RPMI7951 (cell line): ENCODE data around the gene OSBPL9. TPM values are rescaled to one million over a fixed set of nuclear protein-coding genes. Genes with fewer than 3 reads are reported as not detected.

Source experiments
- DNase-seq: peaks from one replicate; pipeline ENCODE4 v3.0.0-alpha.2; 2012; ENCODE audit warnings: low read depth
- total RNA-seq: library from RNA; depleted of rRNA; stranded (reverse); fragments of >200 nt; shearing (Covaris generic); gene quantifications from 2 replicates; pipeline ENCODE4 v1.2.3, GENCODE V29; 2014; rRNA removed

Gene OSBPL9, protein sequence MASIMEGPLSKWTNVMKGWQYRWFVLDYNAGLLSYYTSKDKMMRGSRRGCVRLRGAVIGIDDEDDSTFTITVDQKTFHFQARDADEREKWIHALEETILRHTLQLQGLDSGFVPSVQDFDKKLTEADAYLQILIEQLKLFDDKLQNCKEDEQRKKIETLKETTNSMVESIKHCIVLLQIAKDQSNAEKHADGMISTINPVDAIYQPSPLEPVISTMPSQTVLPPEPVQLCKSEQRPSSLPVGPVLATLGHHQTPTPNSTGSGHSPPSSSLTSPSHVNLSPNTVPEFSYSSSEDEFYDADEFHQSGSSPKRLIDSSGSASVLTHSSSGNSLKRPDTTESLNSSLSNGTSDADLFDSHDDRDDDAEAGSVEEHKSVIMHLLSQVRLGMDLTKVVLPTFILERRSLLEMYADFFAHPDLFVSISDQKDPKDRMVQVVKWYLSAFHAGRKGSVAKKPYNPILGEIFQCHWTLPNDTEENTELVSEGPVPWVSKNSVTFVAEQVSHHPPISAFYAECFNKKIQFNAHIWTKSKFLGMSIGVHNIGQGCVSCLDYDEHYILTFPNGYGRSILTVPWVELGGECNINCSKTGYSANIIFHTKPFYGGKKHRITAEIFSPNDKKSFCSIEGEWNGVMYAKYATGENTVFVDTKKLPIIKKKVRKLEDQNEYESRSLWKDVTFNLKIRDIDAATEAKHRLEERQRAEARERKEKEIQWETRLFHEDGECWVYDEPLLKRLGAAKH
- 88.2 and 101 TPM in 2 replicates for total RNA-seq

DNA sequence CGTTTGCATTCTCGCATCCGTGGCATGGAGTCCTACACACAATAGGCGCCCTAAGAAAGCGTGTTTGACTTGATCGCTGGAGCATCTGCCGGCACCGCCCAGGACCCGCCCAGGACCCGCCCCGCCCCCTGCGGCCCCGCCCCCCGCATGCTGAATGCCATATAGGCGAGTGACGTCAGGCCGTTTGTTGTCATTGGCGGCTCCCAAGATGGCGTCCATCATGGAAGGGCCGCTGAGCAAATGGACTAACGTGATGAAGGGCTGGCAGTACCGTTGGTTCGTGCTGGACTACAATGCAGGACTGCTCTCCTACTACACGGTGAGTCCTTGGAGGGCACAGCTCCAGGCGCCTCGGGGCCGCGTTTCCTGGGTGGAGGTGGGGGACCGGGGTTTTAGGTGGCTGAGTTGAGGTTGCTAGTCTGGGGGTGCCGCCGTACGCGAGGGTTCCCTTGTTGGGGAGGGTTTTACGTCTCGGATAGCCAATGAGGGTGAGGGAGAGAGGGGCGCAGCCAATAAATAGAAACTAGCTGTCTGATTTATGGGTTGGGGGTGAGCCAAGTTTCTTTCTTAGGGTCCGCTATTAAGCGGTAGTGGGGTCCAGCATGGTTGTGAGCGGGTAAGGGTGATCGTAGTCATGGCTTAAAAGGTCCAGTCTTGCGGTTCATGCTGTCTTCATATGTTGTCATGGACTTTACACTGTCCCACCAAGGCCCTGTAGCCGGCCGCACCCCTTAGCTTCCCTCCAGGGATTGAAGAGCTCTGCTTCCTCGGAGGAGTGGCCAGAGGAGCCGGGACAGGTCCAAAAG lies at the start of gene OSBPL9:
Gene OSBPL9, plus strand, starts transcription at position 190 of the 806 bp plus-strand sequence. Its CDS starts 19 bp downstream, at position 209.
- peak; percentile 89 for DNase-seq

DNA sequence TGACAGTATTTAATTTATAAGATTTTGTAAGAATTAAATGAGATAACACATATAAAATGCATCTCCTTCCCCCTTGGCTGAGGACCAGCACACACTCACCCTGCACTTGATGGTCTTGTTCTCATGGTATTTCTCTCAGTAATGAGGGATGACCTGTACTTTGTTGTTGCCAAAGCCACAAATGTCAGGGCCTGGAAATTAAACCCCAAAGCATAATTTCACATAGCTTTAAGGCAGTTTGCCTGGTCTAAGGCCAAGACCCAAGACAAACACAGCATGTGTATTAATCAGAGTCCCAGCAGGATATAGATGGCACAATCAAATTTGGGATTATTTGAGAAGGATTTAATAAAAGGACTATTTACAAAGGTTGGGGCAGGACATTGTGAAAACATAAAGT lies 49.2 kb upstream of the OSBPL9 start:
- peak; percentile 90 for DNase-seq

DNA sequence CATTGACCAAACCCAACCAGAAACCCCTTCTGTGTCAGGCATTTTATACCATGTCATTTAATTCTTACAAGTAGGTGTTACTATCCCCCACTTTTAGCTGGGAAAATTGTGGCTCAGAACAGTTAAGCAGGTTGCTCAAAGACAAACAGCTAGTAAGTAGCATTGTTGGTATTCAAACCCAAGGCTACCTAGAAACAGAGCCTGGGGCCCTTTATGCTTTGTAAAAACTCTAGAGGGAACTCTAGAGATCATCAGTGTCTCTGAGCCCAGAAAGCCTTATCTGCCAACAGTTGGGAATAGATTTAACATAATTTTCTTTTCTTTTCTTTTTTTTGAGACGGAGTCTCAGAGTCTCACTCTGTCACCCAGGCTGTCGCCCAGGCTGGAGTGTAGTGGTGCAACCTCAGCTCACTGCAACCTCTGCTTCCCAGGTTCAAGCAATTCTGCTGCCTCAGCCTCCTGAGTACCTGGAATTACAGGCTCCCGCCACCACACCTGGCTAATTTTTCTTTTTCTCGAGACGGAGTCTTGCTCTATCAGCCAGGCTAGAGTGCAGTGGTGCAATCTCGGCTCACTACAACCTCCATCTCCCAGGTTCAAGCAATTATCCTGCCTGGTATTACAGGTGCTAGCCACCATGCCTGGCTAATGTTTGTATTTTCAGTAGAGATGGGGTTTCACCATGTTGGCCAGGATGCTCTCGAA lies 48.5 kb upstream of the OSBPL9 start:
- no peak for DNase-seq

DNA sequence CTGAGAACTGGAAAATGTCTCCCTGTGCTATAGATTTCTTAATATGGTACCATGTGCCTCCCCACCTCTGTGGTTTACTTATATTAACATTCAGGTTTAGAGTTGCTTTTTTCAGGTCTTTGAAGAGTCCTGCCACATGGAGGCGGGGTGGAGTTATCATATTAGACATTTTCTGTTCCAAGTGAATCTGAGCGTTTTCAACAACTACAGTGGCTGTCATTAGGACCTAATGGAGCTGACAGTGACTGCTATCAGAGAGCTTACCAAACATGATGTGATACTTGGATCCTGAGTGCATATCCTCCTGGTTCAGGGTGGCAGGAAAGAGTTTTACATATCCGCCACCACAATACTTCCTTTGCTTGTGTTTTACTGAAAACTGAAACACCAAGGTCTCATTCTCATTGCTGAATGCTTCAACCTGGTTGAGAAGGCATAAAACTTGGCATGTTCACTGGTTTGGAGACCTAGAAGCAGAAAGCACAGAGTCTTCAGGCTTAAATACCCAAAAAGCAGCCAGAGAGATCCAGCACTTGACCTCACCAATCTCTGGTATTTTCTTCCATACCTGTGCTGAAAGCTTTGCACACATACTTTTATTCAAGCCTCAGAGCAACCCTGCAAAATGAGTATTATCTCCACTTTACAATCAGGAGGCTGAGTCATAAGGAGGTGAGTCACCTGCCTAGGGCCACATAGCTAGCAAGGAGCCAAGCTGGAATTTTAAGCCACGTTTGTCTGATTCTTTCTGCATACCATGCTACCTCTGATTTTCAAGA lies 47.4 kb upstream of the OSBPL9 start:
- DNase-seq = peak; percentile 92

DNA sequence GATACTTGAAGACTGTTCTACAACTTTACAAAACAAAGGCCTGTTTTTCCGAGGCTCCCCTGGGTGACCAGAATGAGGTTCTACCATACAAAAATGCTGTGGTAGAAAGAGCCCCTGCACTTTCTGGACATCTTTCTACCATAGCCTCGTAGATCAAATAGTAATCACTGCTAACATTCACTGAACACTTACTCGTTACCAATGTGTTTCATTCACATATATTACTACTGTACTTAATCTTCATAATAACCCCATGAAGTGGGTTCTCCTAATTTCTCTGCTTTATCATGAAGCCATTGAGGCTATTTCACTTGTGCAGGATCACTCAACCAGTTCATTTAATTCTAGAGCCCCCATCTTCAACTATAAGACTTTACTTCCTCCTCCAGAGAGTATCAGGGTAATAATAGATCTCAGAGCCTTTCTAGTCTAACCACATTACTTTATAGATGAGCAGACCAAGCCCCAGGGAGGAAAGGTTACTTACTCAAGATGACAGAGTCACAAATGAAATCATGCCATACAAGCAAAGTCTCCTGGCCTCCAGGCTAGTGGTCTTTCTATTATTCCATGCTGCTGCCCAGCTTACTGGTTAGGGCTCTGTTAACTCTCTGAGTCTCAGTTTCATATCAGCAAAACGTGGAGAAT lies 46.7 kb upstream of the OSBPL9 start:
- DNase-seq = peak; percentile 62

DNA sequence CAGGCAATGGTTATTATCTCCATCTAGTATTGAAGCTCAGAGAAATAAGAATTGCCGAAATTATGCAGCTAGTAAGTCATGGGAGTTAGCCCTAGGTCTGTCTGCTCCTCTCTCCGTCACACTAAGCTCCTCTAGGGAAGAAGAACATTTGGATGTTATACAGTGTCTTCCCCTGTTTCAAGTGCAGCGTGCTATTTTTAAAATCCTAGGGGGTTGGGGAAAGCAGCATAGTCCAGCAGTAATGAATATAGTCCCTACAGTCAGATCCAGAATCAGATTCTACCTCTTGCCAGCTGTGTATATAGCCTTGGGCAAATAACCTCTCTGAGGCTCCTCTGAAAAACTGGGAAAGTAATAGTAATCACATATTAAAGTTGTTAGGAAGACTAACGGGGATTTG lies 44.5 kb upstream of the OSBPL9 start:
- no peak for DNase-seq

DNA sequence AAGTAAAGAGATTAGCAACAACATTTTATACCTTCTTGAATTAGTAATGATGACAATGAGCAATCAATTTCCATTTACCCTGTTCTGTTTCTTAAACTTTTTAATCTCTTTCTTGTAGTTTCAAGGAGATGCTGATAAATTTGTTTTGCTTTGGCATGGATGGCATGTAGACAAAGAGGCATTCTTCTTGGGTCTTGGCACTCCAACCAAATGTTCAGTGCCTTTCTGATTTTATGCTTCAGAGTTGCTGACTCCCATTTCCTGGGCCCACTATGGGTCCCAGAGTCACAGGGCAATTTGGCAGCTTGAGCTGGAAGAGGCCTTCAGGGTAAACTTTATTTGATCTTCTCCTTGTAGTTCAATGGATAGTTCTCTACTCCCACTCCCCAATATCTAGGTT lies 42.1 kb upstream of the OSBPL9 start:
- peak; percentile 29 for DNase-seq

DNA sequence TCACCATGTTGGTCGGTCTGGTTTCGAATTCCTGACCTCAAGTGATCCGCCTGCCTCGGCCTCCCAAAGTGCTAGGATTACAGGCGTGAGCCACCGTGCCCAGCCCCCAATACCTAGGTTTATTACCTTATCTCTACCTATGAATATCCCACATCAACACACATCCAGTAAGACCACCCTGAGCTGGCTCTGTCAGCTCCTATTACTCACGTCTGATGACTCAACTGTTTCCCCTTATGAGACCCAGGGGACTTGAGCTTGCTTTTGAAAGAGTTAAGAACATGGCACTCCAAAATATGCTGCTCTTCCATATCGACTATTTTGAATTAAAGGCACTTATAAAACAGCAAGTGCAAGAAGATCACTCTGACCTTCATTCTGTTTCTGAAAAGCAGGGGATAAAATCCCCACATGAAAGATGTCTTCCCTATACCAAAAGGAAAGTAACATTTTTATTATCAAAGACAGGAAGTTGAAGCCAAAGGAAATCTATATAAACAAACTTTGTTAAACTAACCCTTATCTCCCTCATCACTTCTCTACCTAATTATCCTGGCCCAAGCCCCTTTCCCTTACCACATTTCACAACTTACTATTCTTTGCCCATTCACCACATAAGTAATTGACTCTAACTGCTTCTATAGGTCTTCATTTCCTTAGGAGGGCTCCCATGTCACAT lies 41.3 kb upstream of the OSBPL9 start:
- DNase-seq = peak; percentile 76

DNA sequence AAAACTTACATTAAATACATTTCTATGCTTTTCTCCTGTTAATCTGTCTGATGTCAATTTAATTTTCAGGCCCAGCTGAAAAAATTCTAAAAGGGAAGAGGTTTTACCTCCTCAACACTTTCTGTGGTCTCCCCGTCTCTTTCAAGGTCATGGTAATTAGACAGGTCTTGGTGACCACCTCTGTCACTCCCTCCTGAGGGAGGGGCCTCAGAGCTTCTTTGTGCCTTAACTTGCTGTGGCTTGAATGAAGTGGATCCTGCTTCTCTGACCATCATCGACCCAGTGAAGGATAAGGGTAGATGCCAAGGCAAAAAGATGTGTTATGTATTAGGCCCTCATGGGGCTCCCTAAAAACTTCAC lies 40.8 kb upstream of the OSBPL9 start:
- DNase-seq = no peak

DNA sequence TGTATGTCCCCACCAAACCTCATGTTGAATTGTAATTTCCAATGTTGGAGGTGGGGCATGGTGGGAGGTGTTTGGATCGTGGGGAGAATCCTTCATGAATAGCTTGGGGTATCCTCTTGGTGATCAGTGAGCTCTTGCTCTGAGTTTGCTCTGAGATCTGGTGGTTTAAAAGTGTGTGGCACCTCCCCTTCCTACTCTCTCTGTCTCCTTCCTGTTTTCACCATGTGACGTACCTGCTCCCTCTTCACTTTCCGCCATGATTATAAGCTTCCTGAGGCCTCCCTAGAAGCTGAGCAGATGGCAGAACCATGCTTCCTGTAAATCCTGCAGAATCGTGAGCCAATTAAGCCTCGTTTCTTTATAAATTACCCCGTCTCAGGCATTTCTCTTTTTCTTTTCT lies 40.0 kb upstream of the OSBPL9 start:
- no peak for DNase-seq

DNA sequence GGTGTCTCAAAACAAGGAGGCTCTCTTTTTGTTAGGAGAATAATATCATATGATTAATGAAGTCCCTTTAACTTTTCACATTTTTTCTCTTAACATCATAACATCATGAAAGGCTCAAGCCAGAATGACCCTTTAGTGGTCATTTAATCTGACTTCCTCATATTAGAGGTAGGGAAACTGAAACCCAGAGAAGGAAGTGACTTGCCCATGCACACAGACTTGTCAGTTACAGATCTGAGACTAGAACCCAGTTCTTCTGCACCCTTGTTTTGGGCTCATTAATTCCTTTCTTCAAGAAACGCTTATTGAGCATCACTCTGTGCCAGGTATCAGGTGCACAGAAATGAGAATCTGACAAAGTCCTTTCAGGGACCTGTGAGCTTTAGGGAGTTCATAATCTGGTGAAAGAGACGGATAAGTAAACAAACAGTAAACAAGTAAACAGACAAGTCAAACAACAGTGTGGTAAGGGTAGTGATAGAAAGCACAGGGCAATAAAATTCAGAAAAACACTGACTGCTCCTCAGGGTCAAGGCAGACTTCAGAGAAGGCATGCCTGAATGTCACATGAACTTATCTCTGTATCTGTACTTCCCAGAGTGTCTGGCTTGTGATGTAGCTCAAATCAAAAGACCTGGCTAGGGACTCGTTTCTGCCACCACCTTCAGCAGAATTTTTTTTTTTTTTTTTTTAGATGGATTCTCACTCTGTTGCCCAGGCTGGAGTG lies 38.3 kb upstream of the OSBPL9 start:
- no peak for DNase-seq

DNA sequence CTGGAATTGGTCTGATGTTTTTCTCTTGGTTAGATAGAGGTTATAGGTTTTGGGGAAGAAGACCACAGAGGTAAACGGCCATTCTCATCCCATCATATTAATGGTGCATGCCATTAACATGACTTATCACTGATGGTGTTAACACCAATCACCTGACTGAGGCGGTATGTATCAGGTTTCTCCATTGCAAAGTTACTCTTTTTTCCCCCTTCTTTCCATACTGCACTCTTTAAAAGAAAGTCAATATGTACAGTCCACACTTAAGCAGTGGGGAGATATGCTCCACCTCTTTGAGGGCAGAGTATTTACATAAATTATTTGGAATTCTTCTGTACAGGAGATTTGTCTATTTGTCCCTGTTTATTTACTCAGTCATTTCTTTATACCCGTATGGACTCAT lies 35.7 kb upstream of the OSBPL9 start:
- DNase-seq = no peak

DNA sequence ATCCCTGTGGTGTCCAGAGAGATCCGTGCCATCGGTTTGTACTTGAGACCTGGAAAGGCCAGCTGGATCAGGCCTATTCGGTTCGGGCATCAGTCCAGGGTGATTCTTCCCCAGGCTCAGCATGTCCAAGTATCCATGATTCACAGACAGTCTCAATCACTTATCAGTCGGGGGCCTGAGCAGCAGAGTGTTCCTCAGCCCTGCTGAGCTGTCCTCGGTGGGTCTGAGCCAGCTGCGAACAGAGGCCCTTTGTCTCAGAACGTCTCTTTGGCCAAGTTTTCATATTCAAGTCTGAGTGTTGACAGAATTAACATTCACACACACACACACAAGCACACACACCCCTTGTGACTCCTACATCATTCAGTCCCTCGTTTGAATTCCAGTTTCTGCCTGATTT lies 33.4 kb upstream of the OSBPL9 start:
- peak; percentile 84 for DNase-seq

DNA sequence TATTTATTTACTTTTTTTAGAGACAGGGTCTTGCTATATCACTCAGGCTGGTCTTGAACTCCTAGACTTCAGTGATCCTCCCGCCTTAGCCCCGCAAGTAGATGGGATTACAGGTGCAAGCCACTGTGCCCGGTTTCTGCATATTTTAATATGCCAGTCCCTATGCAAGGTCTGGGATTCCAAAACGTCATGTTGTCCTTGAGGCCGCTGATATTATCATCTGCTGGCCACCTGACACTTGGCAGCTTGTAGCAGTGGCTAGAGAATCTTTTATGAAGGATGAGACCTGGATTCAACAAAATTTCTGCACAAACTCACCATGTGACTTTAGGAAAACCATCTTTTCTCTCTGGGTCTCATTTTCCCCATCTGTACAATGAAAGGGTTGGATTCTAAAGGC lies 32.9 kb upstream of the OSBPL9 start:
- DNase-seq = no peak

DNA sequence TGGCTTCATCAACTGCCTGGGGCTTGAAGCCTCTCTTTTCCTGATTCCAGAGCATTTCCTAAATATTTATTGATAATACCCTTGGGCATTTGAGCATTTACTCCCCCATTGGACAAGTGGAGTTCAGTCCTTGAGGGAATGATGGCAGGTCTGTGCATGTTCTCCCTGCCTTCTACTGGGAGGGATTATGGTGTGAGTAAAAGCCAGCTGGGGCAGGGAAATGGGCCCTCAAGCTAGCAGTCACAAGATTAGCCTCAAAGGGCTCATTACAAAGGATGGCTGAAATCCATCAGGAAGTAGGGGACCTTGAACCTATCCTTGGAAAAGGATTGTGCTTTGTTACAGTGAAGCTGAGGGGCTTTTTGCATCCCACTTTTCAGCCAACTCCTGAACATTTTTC lies 24.2 kb upstream of the OSBPL9 start:
- no peak for DNase-seq

DNA sequence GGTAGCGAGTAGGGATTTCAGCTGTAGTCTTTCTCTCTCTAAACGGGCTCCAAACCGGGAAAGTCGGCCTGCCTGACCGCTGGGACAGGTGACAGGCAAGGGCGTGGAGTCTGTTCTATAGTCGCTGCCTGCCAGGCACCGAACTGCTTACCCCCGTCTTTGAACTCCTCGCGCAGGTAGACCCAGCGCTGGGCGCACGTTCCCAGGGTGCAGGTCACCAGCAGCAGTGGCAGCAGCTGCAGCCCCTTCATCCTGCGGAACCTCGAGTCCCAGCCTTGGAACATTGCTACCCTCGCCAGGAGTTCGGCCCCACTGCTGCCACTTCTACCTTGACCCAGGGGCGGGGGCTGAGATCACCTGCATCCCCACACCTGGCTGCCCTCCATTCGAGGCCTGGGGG lies 22.2 kb upstream of the OSBPL9 start:
- no peak for DNase-seq

DNA sequence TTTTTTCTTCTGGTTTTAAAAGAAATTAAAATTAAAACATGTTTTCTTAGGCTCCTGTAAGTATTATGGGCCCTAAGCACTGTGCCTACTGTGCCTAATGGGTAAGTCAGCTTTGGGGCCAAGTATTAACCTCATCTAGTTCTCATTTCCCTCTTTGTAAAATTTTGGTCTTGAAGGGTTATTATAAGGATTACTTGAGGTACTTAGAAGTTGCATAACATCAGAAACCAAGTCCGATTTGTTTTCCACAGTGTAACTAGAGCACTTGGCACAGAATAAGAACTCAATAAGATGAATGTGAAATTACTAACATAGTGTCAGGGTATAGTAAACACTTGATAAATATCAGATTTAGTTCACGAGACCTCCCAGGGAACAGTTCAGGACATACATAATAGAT lies 16.4 kb upstream of the OSBPL9 start:
- DNase-seq = no peak

DNA sequence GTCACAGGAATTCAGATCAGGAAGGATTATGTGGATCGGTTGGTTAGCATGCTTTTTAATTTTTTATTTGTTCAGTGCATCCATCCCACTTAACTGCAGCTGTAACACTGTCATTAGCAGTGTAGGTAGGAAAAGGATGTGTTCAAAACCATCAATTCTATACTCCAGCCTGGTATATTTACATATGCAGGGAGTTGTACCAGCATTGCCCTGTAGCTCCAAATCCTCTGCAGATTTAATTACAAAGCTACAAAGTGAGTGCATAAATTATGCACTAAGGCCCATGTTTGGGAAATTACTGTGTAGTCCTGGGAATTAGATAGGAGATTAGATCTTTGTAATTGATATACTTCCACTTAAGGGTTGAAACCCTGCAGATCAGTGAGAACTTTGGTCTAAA lies 15.9 kb upstream of the OSBPL9 start:
- no peak for DNase-seq
